Small intestine (tissue), 7 donors: Measurements from ENCODE around the gene SIPA1L3. TPM values are rescaled to one million over a fixed set of nuclear protein-coding genes. Genes with fewer than 3 reads are reported as not detected.

ENCODE experiments used
- DNase-seq, 2 donors: peaks; one replicate each; pipeline versions ENCODE4 v3.0.0 to v3.0.0-alpha.2; 2013
- FAIRE-seq: peaks from 2 replicates; lab custom pipeline; 2012; peaks lifted over from hg19 to GRCh38; lab: Jason Lieb, UNC
- H3K27ac ChIP-seq, 3 donors: one replicate each; pipeline ENCODE4 v1.5.1; 2013; ENCODE audit warnings: low read length in 2 of 3, mild to moderate bottlenecking in 2 of 3, control low read depth in 1 of 3, inconsistent platforms in 1 of 3, low read depth in 1 of 3, moderate library complexity in 1 of 3
- H3K27me3 ChIP-seq, 3 donors: one replicate each; pipeline ENCODE4 v1.6.1; 2013; ENCODE audit warnings: low read length in 3 of 3, inconsistent platforms in 1 of 3; ENCODE audit not compliant: control insufficient read depth in 3 of 3, insufficient read depth in 3 of 3
- H3K36me3 ChIP-seq, 3 donors: one replicate each; pipeline ENCODE4 v1.6.1; 2013; ENCODE audit warnings: low read length in 3 of 3, inconsistent platforms in 1 of 3, low read depth in 1 of 3, mild to moderate bottlenecking in 1 of 3, moderate library complexity in 1 of 3; ENCODE audit not compliant: control insufficient read depth in 3 of 3, insufficient read depth in 2 of 3
- H3K4me1 ChIP-seq, 3 donors: one replicate each; pipeline ENCODE4 v1.6.1; 2013; ENCODE audit warnings: low read length in 2 of 3, inconsistent platforms in 1 of 3, low read depth in 1 of 3, mild to moderate bottlenecking in 1 of 3, moderate library complexity in 1 of 3; ENCODE audit not compliant: control insufficient read depth in 3 of 3, insufficient read depth in 2 of 3
- H3K4me3 ChIP-seq, 3 donors: one replicate each; pipeline ENCODE4 v1.5.1; 2013; ENCODE audit warnings: low read length in 3 of 3, control low read depth in 1 of 3, inconsistent platforms in 1 of 3, low read depth in 1 of 3, mild to moderate bottlenecking in 1 of 3, moderate library complexity in 1 of 3
- H3K9me3 ChIP-seq, 2 donors: one replicate each; pipeline ENCODE4 v1.6.1; 2013; ENCODE audit warnings: low read depth in 1 of 2, low read length in 1 of 2; ENCODE audit not compliant: control insufficient read depth in 2 of 2, insufficient read depth in 1 of 2
- WGBS, 3 donors: extraction: QIAGEN DNeasy Blood & Tissue Kit; methylation state at CpG; one replicate each; pipeline ENCODE4 v1.1.7; 2013; 5-methylcytosine and 5-hydroxymethylcytosine counted together
- polyA plus RNA-seq, 4 donors: library from polyadenylated mRNA; stranded (reverse) in 3 of 4; unstranded in 1 of 4; fragments of 200-250 nt in 3 of 4; fragments of 120-200 nt in 1 of 4; gene quantifications; one replicate each; pipeline versions ENCODE4 v1.2.1 to v1.2.3, GENCODE V29; 2013
- donor health status: healthy with polysubstance abuse.
- donor health status: control.
- donor health status: control.
- donor health status: Bipolar disorder and iron deficiency.
- donor health status: healthy.

Gene SIPA1L3
- polyA plus RNA-seq, 4 donors, result 19.2 to 57.9 (median 34.1) TPM

DNA sequence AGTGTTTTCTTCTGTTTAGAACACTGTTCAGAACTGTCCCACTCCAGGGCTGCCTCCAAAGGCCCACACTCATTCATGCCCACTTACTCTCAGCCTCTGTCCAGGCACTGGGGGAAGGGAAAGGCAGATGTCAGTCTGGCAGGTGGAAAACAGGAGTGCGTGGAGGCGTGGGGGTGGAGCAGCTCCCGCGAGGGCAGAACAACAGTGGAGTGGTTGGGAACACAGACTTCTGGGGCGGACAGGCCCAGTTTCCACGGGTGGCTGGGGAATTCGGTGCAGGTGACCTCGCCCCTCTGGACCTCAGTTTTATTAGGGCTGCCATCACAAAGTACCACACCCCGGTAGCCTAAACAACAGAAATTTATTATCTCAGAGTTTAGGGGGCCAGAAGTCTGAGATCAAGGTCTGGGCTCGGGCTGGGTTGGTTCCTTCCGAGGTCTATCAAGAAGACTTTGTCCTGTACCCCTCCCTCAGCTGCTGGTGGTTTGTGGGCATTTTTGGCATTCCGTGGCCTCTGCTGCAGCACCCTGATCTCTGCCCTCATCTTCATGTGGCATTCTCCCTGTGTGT, 59.7 kb downstream of the SIPA1L3 start:
- Histone ChIP-seq H3K4me1 (peaks cover 0 to 28% (median 3%) of the 10 kb centered on the region in 3 donors), H3K27me3 (no peaks in the 10 kb centered on the region), H3K4me3 (no peak overlapping the region), H3K36me3 (peaks cover 0 to 32% (median 0%) of the 10 kb centered on the region in 3 donors), H3K27ac (peak overlapping the region in 1 of 3 donors; percentile 63), H3K9me3 (peaks cover 0 to 17% of the 10 kb centered on the region in 2 donors)
- 14 to 63% (median 47%) methylated on average over 12 of the region's 12 CpGs for WGBS, 3 donors
- no peak for FAIRE-seq
- peak; percentile 66 to 69 for DNase-seq

DNA sequence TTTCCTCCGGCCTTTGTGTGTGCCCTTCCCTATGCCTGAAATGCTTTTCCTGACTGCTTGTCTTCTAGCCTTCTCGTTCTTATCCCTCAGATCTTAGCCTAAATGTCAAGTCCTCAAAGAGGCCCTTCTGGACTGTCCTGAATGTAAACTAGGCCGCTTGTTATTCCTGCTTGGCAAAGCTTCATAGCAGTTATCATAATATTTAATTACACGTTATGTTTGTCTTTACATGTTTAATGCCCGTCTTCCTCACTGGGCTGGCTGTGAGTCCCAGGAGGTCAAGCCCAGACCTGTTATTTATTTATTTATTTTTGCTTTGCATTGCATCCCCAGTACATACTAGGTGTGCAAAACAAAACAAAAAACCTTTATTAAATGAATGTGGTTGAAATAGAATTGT, 62.7 kb downstream of the SIPA1L3 start:
- Histone ChIP-seq H3K27me3 (no peaks in the 10 kb centered on the region), H3K9me3 (peaks cover 0 to 26% of the 10 kb centered on the region in 2 donors), H3K4me3 (no peak overlapping the region), H3K36me3 (peaks cover 0 to 36% (median 0%) of the 10 kb centered on the region in 3 donors), H3K4me1 (peaks cover 0 to 16% (median 0%) of the 10 kb centered on the region in 3 donors), H3K27ac (no peak overlapping the region)
- FAIRE-seq, result no peak
- no peak for DNase-seq
- WGBS, 3 donors, result 67 to 75% (median 68%) methylated on average over 5 of the region's 5 CpGs

DNA sequence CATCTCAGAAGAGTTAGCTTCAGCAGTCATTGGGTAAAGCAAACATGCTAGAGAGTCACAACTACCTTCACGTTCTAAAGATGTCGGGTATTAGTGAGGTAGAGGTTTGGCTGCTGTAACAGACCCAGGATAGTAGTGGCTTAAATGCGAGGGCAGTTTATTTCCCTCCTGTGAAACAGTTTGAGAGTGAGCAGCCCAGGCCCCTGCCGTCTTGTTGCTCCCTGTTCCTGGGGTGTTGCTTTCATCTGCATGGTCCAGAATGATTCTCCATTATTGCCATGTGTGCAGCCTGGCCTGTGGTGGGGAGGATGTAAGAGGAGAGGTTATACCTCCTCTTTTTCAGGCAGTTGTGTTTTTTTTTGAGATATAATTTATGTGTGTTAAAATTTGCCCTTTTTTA, 63.7 kb downstream of the SIPA1L3 start:
- DNase-seq, result no peak
- no peak for FAIRE-seq
- 97 to 99% (median 99%) methylated on average over 4 of the region's 4 CpGs for WGBS, 3 donors

DNA sequence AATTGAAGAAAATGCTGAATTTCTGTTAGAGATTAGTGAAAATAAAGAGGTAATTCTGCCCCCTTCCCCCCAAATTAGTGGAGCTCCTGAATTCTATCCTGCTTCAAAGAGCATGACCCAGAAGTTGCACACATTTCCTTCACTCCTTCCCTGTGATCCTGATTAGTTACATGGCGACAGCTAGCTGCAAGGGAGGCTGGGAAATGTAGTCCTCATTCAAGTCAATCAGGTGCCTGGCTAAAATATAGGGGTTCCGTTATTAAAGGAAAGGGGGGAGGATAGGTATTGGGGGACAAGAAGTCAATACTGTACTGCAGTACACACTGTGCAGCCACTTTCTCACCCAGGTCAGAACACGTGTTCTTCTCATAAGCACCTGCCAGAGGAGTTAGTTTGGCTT, 65.8 kb downstream of the SIPA1L3 start:
- Histone ChIP-seq H3K27ac (no peak overlapping the region), H3K36me3 (peaks cover 0 to 42% (median 0%) of the 10 kb centered on the region in 3 donors), H3K27me3 (no peaks in the 10 kb centered on the region), H3K4me3 (no peak overlapping the region), H3K9me3 (peaks cover 0 to 26% of the 10 kb centered on the region in 2 donors), H3K4me1 (no peaks in the 10 kb centered on the region)
- FAIRE-seq (no peak), DNase-seq (no peak)
- WGBS, 3 donors, result 96 to 100% (median 96%) methylated on average over 3 of the region's 3 CpGs

More for the DNA sequence above, 63.7 kb downstream of the SIPA1L3 start:
- no peaks in the 10 kb centered on the region for H3K27me3 ChIP-seq
- no peak overlapping the region for H3K4me3 ChIP-seq
- peaks cover 0 to 45% (median 0%) of the 10 kb centered on the region in 3 donors for H3K36me3 ChIP-seq
- peaks cover 0 to 14% (median 0%) of the 10 kb centered on the region in 3 donors for H3K4me1 ChIP-seq
- no peak overlapping the region for H3K27ac ChIP-seq
- peaks cover 0 to 26% of the 10 kb centered on the region in 2 donors for H3K9me3 ChIP-seq

DNA sequence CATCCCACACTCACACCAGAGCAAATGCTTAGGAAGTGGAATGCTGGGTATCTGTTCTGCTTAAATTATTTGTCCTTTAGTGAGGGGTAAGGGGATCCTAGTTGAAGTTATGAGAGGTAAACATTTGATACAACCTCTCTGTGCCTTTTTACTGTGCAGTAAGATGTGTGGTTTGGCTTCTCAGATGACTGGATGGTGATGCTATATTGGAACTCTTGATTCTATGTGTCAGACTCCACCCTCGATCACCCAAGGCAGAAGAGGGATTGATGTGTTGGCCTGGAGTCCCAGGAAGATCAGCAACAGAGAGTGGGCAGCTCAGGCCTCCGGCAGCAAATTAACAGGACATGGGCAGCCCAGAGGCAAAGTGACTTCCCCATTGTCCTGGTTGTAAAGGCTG, 66.7 kb downstream of the SIPA1L3 start:
- no peak for DNase-seq
- Histone ChIP-seq H3K4me3 (no peak overlapping the region), H3K9me3 (peaks cover 0 to 26% of the 10 kb centered on the region in 2 donors), H3K4me1 (peaks cover 0 to under 1% (median 0%) of the 10 kb centered on the region in 3 donors), H3K27ac (no peak overlapping the region), H3K27me3 (no peaks in the 10 kb centered on the region), H3K36me3 (peaks cover 0 to 39% (median 0%) of the 10 kb centered on the region in 3 donors)
- WGBS, 3 donors, result 89 to 92% (median 90%) methylated on average over 2 of the region's 2 CpGs
- no peak for FAIRE-seq

DNA sequence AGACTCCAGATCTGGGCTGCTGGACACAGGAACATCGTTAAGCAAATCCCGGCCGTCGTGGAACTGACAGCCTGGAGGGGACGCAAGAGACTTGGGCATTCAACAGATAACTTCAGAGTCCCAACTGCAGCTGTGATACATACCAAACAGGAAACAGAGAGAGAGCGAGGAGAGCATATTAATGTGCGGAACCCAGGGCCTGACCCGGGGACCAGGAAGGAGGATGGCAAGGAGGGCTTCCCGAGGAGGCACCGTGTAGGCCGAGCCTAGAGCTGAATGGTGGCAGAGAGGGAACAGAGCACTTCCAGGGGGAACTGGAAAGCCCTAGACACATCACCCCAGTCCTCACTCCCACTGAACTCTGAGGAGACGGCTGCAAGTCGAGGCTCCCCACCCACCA, 68.1 kb downstream of the SIPA1L3 start:
- peaks cover 0 to 13% (median 0%) of the 10 kb centered on the region in 3 donors for H3K4me1 ChIP-seq
- peaks cover 0 to 26% of the 10 kb centered on the region in 2 donors for H3K9me3 ChIP-seq
- H3K36me3 ChIP-seq, result peaks cover 0 to 48% (median 0%) of the 10 kb centered on the region in 3 donors
- H3K27ac ChIP-seq, result no peak overlapping the region
- H3K4me3 ChIP-seq, result no peak overlapping the region
- WGBS, 3 donors, result 88 to 93% (median 92%) methylated on average over 13 of the region's 13 CpGs
- FAIRE-seq (no peak), DNase-seq (no peak)
- H3K27me3 ChIP-seq, result no peaks in the 10 kb centered on the region

DNA sequence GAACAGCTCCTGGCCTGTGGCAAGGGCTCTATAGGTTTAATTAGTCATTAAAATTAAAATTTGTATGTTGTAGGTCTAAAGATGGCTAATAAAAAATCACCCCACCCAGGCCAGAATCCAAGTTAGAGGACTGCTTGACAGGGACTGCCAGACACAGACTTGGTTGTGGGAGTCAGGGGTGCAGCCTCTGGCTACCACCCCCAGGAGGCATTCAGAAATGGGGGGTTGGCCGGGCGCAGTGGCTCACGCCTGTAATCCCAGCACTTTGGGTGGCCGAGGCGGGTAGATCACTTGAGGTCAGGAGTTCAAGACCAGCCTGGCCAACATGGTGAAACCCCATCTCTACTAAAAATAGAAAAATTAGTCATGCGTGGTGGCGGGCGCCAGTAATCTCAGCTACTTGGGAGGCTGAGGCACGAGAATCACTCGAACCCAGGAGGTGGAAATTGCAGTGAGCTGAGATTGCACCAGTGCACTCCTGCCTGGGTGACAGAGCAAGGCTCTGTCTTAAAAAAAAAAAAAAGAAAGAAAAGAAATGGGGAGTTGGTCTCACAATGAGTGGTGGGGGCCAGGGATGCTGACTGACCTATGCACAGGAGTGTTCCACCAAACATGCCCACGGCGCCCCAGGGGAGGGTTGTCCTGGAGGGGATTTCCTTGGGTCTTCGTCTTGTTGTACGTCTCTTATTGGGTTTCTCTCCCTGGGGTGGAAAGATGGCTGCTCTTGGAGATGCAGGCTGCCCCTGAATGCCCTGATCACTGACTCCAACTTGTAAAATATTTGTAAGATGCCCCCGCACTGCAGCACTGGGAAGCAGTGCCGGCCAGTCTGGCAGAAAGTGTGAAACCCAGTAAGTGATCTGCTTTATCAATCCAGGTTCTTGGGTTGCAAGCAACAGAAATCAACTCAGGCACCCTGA, 68.8 kb downstream of the SIPA1L3 start:
- Histone ChIP-seq H3K4me1 (peaks cover 0 to 20% (median 4%) of the 10 kb centered on the region in 3 donors), H3K36me3 (peaks cover 0 to 45% (median 0%) of the 10 kb centered on the region in 3 donors), H3K27me3 (no peaks in the 10 kb centered on the region), H3K27ac (no peak overlapping the region), H3K4me3 (no peak overlapping the region), H3K9me3 (peaks cover 0 to 18% of the 10 kb centered on the region in 2 donors)
- 88 to 98% (median 92%) methylated on average over 14 to 16 of the region's 16 CpGs for WGBS, 3 donors
- DNase-seq (no peak), FAIRE-seq (no peak)

DNA sequence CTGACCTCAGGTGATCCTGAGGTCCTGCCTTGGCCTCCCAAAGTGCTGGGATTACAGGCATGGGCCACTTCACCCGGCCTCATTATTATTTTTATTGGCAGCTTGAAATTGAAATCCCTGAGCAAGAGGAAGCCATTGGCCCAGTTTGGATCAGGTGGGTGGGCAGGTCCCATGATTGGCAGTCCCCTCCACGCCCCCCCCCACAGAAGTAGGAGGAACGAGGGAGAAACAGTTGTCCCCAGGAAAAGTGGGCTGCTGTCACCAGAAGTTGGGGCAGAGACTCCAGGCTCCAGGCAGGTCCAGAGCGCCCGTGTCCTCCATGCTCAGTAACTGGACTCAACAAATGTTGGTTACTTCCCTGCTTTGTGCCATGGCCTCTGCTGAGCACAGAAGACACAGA, 70.4 kb downstream of the SIPA1L3 start:
- H3K4me1 ChIP-seq, result peaks cover 4 to 35% (median 4%) of the 10 kb centered on the region in 3 donors
- H3K27me3 ChIP-seq, result no peaks in the 10 kb centered on the region
- no peak for FAIRE-seq
- H3K27ac ChIP-seq, result no peak overlapping the region
- H3K9me3 ChIP-seq, result peaks cover 0 to 6% of the 10 kb centered on the region in 2 donors
- H3K4me3 ChIP-seq, result no peak overlapping the region
- DNase-seq, result no peak
- WGBS, 3 donors, result 81 to 90% (median 82%) methylated on average over 5 of the region's 5 CpGs
- peaks cover 0 to 46% (median 0%) of the 10 kb centered on the region in 3 donors for H3K36me3 ChIP-seq
